Measurements from ENCODE around the gene NF1.

GRCh38 chr17:31068291-31068690, 26.5 kb upstream of the NF1 start:
- peak; percentile 92 for TF ChIP-seq CTCF (IDR thresholded peaks at IDR 0.05; ENCODE audit: insufficient read depth, low read length, poor library complexity, severe bottlenecking)
- no peak for TF ChIP-seq EZH2phosphoT487 (conservative IDR thresholded peaks at IDR 0.05; ENCODE audit: low read length)

All from SU-DHL-6 (cell line).